GM19023 (cell line): ENCODE results near the gene C5orf22.
A peak's percentile ranks its signal among the peaks of the same experiment; 100 is the strongest.
"Not testable (repeated sequence)": the region's sequence is repeated elsewhere in the genome, so short reads cannot be mapped to it uniquely, and the experiment has no call there.

ENCODE experiments used
- ATAC-seq: cut with Tn5 transposase; IDR thresholded peaks from one replicate; pipeline ENCODE4 v1.9.1; 2021; ENCODE audit warnings: mild to moderate bottlenecking, moderate library complexity; ENCODE audit not compliant: unreplicated experiment

C5orf22 gene

DNA sequence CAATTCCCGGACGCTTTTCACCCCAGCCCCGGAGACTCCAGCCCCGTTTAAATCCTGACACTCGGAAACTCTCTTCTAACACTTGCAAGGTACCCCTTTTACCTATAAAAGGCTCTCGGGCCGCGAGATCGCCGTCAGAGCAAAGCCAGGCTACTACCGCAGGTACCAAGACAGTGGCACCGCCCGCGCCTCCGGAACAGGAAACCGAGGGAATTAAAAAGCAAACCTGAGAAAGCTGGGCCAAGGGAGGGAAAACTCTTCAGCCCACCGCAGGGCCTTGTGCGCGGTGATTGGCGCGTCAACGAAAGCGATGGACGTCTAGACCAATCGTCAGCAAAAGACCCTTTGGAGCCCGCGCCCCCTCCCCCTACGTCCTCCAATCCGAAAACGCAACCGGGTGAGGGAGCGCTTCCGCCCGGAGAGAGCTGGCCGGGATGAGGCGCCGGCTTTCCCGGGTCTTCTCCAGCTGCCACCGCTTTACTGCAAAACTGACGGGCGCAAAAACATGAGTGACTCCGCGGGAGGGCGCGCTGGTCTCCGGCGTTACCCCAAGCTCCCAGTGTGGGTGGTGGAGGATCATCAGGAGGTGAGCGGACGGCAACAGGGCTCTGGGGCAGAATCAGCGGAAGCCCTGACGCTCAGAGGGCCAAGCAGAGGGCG lies at the start of gene C5orf22, which contains the start of gene DROSHA:
Gene C5orf22, plus strand, starts transcription at position 414 of the 660 bp plus-strand sequence. Its CDS starts 92 bp downstream, at position 506.
Gene DROSHA, minus strand, starts transcription at position 206 of the 660 bp plus-strand sequence. CDS start 3,034 bp downstream, outside the sequence.
- peak; percentile 96 for ATAC-seq

DNA sequence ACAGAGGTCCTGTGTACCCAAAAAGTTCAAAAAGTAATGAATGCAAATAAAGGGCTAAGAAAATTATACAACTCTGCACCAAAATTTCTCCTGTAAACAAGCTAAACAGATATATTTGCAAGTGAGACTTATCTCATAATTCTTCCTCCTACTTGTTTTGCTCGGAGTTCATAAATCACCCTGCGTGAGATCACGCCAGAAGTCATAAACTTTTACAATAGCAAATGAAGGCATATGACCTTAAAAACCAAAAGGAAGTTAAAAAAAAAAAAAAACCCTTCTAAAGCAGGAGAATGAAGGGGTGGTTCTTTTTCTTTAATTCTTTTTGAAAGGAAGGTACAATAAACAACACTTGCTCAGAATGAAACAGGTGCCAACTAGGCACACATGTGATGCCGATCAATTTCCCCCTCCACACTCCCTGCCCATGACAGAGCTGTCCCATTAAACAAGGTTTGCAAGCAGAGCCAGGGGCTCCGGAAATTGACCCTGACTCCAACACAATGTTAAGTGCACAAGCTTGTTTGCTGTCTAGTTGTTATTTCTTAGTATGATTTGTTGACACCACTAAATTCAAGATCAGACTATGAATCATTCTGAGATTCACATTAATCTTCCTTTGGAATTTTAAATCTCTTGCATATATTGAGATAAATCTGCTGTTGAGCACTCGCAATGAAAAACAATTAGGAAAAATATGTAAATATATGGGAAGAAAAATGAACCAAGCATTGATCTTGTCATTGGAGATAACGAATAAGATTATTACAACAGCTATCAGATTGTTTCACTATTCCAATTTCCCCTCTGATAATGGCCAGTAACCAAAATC lies 46.5 kb upstream of the C5orf22 start:
- no peak for ATAC-seq

DNA sequence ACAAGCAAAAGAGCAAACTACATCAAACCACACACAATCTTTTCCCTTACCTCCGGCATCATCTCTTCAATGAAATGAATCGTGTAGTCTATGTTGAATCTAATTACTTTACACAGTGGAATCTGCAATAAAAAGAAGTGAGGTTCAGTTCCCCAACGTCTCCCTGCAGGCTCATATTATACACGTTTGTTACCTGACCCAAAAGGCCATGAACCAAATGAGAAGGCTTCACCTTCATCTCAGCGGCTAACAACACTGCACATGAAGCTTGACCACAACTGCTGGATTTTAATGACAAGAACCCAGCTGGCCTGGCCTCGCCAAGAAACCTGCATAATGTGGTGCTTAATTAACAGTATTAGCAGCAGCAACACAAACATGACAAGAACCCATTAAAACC lies 45.7 kb upstream of the C5orf22 start:
- ATAC-seq: no peak

DNA sequence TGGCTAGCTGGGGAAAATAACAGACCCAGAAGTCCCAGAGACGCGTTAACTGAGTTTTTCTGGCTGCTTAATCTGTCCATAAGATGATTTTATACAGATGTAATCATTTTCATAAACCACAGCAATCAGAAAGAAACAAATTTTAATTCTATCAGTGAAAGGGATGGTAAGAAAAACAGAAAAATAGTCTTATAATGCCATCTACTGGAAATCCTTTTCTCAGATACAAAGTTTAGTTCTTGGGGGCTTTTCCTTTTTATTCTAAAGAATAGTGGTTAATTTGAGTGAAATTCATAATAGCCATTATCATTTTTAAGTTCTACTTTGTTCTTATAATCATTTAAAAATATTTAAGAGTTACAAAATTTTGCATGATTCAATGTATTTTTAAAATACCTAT lies 44.6 kb upstream of the C5orf22 start:
- ATAC-seq: no peak

DNA sequence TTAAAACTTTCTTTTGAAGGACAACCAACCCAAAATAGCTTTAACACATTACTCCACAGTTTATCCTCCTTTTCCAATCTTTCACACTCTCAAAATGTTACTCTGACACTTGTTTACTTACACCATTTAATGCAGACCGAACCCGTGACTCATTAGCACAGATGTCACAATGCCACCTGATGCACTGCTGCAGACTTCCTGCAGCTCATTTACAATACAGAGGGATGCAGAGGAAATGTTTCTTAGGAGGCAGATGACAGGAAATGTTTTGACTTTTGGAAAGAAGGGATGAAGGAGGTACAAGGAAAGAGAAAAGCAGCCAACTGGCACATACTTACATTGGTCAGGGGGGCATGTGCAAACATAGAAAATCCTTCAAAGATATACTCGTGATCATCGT lies 39.2 kb upstream of the C5orf22 start:
- no peak for ATAC-seq

DNA sequence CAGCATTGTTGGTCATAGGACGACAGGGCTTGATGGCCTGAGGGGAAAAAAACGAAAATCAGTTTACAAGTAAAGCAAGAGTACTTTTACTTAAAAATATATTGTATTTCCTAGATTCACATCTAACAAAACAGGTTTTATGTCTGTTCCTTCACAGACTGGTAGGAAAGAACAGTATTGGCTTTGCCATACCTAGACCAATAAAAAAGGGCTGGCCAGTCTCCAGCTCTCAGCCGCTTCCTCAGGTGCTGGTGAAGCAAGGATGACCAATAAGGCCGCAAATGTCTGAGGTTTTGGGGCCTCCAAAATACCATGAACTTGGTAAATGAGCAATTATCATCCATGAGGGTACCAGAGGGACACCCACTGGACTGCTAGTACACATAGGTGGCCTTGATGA lies 36.8 kb upstream of the C5orf22 start:
- ATAC-seq: no peak

DNA sequence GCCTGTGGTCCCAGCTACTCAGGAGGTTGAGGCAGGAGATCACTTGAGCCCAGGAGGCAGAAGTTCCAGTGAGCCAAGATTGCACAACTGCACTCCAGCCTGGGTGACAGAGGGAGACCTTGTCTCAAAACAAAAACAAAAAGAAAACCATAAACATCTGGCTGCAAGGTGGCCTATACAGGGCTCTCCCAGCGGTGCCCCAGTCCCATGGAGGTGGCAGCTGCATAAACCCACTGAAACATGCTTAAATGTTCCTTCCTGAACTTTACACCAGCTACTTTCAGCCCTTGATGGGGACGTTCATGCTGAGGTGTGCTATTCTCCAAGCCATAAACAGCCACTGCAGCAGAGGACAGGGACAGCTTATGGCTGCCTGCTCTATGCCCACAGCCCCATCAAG lies 35.8 kb upstream of the C5orf22 start:
- ATAC-seq: no peak

DNA sequence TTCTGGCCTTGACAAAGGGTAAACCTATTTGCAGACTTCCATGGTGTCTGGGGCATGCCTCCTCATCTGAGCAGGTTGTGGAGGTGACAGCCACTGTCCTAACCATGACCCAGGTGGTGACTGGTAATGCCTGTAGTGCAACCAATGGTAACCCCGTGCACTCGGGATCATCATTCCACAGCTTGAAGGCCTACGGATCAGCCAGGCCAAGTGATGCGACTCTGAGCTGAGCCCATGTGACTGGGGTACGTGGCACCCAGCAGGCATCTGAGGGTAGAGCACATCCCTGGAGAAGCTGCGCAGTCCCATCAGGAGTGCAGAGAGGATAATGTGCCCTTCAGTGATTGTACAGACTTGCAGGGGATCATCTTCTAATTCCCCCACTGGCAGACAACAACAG lies 35.2 kb upstream of the C5orf22 start:
- no peak for ATAC-seq

DNA sequence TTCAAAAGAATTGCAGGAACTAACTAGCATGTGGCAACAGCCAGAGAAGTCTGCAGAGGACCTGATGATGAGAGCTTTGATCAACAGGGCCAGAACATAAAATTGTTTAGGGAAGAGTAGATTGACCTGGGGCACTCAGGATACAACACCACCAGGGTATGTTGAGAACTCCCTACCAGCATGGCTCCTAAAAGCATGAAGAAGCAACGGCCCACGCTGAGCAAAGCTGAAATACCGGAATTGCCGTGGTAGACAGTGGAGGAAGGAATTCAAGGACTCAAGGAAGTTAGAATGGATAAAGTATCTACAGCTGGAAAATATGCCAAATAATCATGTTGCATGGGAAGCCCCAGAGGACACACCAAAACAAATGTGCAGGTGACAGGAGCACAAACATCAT lies 31.8 kb upstream of the C5orf22 start:
- no peak for ATAC-seq

DNA sequence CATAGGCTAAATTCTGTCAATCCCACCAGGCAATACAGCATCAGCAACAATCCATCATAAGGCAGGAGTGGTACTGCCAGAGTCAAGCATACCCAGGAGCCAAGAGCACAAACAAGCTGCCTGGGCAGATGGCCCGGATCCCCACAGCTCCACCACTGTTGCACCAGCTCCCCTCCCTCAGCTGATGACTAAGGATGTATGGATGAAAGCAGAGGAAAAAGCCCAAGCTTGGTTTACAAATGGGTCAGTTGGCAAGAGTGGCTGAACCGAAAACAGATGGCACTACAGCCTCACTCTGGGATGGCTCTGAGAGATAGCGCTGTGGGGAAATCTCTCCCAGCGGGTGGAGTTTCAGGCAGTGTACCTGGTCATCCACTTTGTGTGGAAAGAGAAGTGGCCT lies 29.6 kb upstream of the C5orf22 start:
- ATAC-seq: no peak

DNA sequence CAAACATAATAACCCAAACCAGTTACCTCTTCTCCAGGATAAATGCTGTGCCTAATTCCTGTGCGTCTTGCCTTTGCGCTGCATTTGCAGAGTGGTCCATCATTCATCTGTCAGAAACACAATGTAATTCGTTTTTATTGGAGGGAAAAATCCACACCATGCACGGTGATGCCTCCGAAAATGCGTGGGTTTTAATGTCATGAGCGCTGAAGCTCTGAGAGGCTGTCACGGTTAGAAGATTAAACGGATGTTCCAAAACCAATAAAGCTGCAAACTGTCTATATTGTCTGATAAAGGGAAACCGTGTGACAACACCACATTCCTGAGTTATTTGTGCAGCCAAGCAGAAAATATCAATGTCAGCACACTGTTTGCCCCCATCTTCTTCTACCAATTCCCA lies 27.6 kb upstream of the C5orf22 start:
- ATAC-seq: no peak

DNA sequence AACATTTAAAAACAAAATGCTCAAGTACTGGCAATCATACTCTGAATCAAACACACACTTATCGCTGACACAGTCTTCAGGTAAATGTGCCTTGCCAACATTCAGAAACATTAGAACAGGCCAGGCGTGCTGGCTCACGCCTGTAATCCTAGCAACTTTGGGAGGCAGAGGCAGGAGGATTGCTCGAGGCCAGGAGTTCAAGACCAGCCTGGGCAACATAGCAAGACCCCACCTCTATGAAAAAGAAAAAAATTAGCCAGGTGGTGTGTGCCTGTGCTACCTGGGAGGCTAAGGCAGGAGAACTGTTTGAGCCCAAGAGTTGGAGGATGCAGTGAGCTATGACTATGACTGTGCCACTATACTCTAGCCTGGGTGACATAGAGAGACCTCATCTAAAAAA lies 20.8 kb upstream of the C5orf22 start:
- no peak for ATAC-seq

DNA sequence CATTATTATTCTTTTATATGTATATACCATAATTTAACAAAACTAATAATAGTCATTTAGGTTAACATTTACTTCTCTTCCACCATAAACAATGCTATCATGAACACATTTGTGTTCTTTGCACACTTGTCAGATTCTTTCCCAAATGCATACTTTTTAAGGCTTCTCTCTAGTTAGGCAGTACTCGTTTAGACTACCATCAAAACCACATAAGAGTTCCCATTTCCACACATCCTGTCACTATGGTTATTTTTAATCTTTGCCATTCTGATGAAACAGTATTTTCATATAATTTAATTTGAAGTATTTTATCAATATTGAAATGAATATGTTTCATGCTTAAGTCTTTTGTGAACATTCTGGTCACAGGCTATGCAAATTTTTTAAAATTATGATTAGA lies 15.3 kb upstream of the C5orf22 start:
- ATAC-seq: no peak

DNA sequence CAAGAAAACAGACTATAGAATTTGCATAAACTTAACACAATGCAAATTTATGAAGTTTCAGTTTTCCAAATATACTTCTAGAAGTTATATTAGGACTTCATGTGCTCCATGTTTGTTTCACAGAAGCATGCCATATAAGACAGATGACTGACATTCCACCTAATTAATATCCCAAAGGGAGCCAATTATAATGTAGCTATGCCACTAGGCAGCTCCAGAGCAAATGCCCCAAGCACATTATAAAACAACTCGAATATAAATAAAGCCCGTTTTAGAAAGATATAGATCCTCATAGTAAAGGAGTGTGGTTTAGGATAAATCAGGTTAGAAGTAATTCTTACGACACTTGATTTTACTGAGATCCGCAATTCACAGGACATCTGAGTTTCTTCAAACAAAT lies 9.1 kb upstream of the C5orf22 start:
- ATAC-seq: no peak

DNA sequence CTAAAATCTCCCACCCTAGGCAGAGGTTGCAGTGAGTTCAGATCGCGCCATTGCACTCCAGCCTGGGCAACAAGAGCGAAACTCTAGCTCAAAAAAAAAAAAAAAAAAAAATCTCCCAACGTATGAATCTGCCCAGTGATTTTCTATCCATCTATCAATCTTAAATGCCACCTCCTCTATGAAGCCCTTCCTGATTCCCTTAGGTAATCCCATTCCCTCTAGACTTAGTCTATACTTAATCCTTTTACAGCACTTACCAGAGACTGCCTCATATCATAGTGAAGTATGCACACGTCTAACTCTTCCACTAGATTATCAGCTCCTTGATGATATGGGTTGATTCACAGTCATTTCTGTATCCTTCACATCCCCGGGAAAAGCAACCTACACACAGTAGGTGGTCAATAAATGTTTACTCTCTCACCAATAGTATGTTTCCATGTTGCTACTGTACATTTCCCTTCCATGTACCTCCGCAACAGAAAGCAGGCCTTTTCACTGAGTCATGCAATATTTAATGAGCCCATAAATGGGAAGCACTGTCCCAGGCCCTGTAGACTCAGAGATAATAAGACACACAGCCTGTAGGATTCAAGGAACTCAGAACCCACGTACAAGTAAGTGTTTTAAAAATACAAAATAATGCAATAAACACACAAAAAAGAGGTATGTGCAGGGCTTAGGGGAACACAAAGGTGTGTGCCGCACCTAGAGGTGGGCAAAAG lies 1.4 kb upstream of the C5orf22 start:
- no peak for ATAC-seq

DNA sequence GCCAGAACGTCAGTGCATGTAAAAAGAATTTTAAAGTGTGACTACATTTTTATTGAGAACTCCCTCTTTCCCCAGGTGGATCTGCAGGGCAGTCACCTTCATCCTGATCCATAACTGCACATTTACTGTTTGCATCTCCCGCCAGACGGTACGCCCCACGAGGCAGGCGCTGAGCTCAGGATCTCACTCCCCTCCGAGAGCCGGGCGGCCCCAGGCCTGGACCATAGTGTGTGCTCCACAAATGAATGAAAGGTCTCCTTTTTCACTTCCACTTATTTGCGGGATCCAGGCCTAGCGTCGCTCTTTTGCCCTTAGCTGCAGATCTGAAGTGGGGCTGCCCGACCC lies 586 bp upstream of the C5orf22 start:
- peak; percentile 38 for ATAC-seq

DNA sequence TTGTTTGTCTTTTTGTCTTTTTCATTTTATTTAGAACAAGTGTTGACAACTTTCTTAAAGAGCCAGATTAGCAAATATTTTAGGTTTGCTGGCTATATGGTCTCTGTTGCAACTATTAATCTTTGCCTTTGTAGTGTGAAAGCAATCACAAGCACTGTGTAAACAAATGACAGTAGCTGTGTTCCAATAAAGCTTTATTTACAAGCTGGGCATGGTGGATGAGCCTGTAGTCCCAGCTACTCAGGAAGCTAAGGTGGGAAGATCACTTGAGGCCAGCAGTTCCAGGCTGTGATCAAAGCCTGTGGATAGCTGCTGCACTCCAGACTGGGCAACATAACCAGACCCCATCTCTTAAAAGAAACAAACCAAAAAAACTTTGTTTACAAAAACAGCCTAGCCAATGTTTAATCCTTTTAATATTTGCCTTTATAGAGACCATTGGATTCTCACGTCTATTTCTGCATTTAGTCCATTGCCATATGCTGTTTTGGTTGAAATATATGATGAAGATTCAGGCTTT lies 2.5 kb downstream of the C5orf22 start:
- no peak for ATAC-seq

DNA sequence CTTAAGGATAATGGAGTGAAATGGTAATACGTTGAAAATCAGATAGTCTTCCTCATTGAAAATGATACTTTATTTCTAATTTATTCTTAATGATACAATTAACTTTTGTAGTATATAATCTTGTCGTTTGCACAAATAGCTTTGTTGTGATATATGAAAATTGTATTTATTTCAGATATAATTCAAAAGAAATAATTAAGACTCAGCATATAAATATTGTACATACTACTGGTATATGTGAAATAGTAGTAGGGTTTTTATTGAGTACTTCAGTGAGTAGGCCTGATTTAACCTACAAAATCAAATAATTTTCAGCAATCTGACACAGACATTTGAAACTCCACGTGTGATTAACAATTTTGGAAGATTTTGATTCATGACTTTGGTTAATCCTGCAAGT lies 4.8 kb downstream of the C5orf22 start:
- no peak for ATAC-seq

DNA sequence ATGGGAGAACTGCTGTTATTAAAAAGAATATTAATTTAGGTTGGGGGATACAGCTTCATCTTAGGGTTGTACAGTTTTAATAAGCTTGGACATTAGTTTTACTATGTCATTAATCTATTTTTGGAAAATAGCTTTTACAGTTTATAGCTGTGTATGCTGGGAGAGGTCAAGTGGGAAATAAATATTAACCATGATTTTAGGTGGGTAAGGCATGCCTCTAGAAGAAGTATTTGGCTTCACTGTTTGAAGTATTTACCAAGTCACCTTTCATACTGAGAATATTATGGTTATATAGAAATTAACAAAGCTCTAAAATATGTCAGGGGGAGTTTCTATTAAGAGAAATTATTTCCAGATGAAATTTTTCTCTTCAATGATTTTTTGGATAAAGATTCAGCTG lies 5.2 kb downstream of the C5orf22 start:
- ATAC-seq: no peak

DNA sequence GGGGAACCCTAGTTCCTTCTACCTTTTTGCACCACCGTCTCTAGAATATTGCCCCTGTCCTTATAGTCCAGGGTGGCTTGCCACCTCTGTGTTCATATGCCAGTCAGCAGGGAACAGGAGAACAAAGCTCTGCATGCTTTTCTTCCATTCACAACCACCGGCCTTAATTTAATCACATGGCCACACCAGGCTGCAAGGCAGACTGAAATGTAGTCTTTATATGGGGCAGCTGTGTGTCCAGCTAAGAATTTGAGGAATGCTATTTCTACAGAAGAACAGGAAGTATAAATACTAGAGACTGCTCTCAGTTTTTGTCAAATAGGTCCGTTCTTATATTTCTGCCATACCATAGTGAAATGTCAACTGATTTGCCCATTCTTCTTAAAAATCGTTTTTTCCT lies 5.8 kb downstream of the C5orf22 start:
- no peak for ATAC-seq

DNA sequence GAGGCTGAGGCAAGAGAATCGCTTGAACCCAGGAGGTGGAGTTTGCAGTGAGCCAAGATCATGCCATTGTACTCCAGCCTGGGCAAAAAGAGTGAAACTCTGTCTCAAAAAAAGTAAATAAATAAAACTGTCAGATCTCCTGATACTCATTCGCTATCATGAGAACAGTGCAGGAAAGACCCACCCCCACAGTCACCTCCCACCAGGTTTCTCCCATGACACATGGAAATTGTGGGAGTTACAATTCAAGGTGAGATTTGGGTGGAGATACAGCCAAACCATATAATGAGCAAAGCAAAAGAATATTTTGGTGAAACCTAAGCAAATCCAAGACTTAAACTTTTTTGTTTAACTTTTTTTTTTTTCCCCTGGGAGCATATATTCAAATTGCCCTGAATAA lies 17.0 kb downstream of the C5orf22 start:
- not testable (repeated sequence) for ATAC-seq

DNA sequence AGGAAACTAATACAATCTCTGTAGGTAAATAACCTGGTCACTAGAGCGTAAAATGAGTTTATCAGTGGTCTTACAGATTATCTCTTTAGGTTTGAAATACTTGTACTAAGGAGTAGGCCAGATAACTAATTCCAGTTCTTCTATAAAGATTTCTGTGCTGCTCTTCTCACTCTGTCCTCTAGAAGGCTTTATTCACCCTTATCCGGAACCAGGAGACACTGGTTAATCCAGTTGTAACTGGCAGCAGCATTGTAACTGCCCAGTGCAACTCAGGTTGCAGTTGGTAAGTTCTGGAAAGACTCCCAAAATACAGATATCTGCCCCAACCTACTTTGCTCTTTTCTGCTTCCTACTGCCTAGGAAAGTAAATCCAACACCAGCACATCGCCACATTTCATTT lies 19.8 kb downstream of the C5orf22 start:
- no peak for ATAC-seq
